Measurements from ENCODE around the gene ELMO1. TPM values are rescaled to one million over a fixed set of nuclear protein-coding genes. Genes with fewer than 3 reads are reported as not detected.
A peak's percentile ranks its signal among the peaks of the same experiment; 100 is the strongest.

The ELMO1 gene
- total RNA-seq, 1 donor from 2014 or later, result 53.8 TPM

- H3K27me3 ChIP-seq, result no peaks in the 10 kb centered on the region
- DNase-seq (no peak), ATAC-seq (peak; percentile 42)
- no peak overlapping the region for H3K27ac ChIP-seq
- no peaks in the 10 kb centered on the region for H3K9me3 ChIP-seq
- H3K36me3 ChIP-seq, result peaks cover 5% of the 10 kb centered on the region
- TF ChIP-seq, protein P1, sequence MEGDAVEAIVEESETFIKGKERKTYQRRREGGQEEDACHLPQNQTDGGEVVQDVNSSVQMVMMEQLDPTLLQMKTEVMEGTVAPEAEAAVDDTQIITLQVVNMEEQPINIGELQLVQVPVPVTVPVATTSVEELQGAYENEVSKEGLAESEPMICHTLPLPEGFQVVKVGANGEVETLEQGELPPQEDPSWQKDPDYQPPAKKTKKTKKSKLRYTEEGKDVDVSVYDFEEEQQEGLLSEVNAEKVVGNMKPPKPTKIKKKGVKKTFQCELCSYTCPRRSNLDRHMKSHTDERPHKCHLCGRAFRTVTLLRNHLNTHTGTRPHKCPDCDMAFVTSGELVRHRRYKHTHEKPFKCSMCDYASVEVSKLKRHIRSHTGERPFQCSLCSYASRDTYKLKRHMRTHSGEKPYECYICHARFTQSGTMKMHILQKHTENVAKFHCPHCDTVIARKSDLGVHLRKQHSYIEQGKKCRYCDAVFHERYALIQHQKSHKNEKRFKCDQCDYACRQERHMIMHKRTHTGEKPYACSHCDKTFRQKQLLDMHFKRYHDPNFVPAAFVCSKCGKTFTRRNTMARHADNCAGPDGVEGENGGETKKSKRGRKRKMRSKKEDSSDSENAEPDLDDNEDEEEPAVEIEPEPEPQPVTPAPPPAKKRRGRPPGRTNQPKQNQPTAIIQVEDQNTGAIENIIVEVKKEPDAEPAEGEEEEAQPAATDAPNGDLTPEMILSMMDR (IDR thresholded peaks at IDR 0.05), result no peak
- no peak overlapping the region for H3K4me3 ChIP-seq
- H3K4me1 ChIP-seq, result peaks cover 40% of the 10 kb centered on the region
- intact Hi-C loops (cut with DNase I), result no loop called here
These were observed 236.1 kb downstream of the ELMO1 start for GRCh38 chr7:37212556-37212955.

GRCh38 chr7:37212051-37212450, 236.6 kb downstream of the ELMO1 start:
- no peak for DNase-seq
- intact Hi-C loops (cut with DNase I), result no loop called here
- H3K36me3 ChIP-seq, result peaks cover 5% of the 10 kb centered on the region
- TF ChIP-seq, protein P1 (IDR thresholded peaks at IDR 0.05), result no peak
- peak overlapping the region; percentile 15 for H3K27ac ChIP-seq
- H3K4me1 ChIP-seq, result peaks cover 39% of the 10 kb centered on the region
- ATAC-seq, result no peak
- no peak overlapping the region for H3K4me3 ChIP-seq
- no peaks in the 10 kb centered on the region for H3K27me3 ChIP-seq
- H3K9me3 ChIP-seq, result no peaks in the 10 kb centered on the region

DNA sequence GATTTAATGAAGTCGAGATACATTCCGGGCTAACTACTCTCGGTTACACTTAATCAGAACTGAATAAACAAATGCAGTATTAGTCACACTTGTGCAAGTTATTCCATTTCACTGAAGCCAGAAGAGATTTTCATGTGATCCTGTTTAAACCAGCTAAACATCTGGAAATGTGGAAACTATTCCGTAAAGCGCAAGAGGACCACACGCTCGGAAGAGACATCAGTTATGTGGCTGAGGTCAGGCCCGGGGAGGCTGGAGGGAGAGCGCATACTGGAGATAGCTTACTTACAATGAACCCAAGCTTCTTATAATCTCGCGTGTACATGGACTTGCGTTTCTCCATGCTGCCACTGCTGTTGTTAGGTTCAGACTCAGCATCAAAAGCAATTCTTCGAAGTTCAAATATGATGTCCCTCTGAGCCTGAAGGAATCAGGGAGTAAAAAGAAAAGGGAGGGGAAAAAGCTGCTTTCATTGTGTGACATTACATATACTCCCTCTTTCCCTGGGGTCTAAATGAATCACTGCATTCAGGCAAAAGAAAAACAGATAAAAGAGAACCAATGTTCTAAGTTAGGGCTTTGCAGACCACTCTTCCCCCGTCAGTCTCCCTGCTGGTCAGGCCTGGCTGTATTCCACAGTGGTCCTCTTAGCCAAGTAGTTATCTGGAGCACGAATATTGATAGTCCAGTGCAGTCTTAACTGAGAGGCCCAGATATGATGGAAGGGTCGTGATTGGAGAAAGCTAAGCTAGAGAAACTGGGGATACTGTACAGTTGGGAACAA, 237.4 kb downstream of the ELMO1 start:
- DNase-seq, result no peak
- no peaks in the 10 kb centered on the region for H3K27me3 ChIP-seq
- peak; percentile 54 for ATAC-seq
- TF ChIP-seq, protein P1 (IDR thresholded peaks at IDR 0.05), result no peak
- H3K27ac ChIP-seq, result peak overlapping the region; percentile 15
- no peak overlapping the region for H3K4me3 ChIP-seq
- H3K36me3 ChIP-seq, result peaks cover 5% of the 10 kb centered on the region
- no peaks in the 10 kb centered on the region for H3K9me3 ChIP-seq
- peaks cover 31% of the 10 kb centered on the region for H3K4me1 ChIP-seq
- intact Hi-C loops (cut with DNase I), result no loop called here

- no peaks in the 10 kb centered on the region for H3K27me3 ChIP-seq
- H3K36me3 ChIP-seq, result peaks cover 9% of the 10 kb centered on the region
- no peak for DNase-seq
- no peak overlapping the region for H3K4me3 ChIP-seq
- no peaks in the 10 kb centered on the region for H3K9me3 ChIP-seq
- TF ChIP-seq, protein P1 (IDR thresholded peaks at IDR 0.05), result no peak
- H3K27ac ChIP-seq, result peak overlapping the region; percentile 59
- no peak for ATAC-seq
- intact Hi-C loops (cut with DNase I), result no loop called here
- H3K4me1 ChIP-seq, result peaks cover 27% of the 10 kb centered on the region
These were observed 239.5 kb downstream of the ELMO1 start for GRCh38 chr7:37209195-37209594.

GRCh38 chr7:37208528-37208927, 240.1 kb downstream of the ELMO1 start:
- TF ChIP-seq, protein P1 (IDR thresholded peaks at IDR 0.05), result peak; percentile 50
- H3K4me3 ChIP-seq, result no peak overlapping the region
- no peaks in the 10 kb centered on the region for H3K27me3 ChIP-seq
- intact Hi-C loops (cut with DNase I), result no loop called here
- ATAC-seq, result peak; percentile 91
- DNase-seq, result no peak
- H3K27ac ChIP-seq, result peak overlapping the region; percentile 59
- no peaks in the 10 kb centered on the region for H3K9me3 ChIP-seq
- H3K4me1 ChIP-seq, result peaks cover 27% of the 10 kb centered on the region
- H3K36me3 ChIP-seq, result peaks cover 16% of the 10 kb centered on the region
